Omental fat pad (tissue), 4 donors: ENCODE measurements around the gene TRIM72. TPM values are rescaled to one million over a fixed set of nuclear protein-coding genes. Genes with fewer than 3 reads are reported as not detected.
"Not testable (repeated sequence)": the region's sequence is repeated elsewhere in the genome, so short reads cannot be mapped to it uniquely, and the experiment has no call there.

Experiments
- ATAC-seq: fragments of 150-250 bp; one replicate; pipeline ENCODE4 v1.9.1; 2016; ENCODE audit warnings: mild to moderate bottlenecking, moderate library complexity; ENCODE audit not compliant: low FRiP score
- DNase-seq: peaks from one replicate; pipeline ENCODE4 v3.0.0-alpha.2; 2019; ENCODE audit warnings: low spot score
- total RNA-seq, 4 donors: library from RNA; depleted of rRNA; stranded (reverse); fragments of >200 nt; gene quantifications; one replicate each; pipeline ENCODE4 v1.1.0, GENCODE V29; 2016
- TF ChIP-seq, protein P1 (sequence below), 3 donors: fragments of 450-650 bp; IDR thresholded peaks; one replicate each; pipeline ENCODE4 v1.5.1; 2016 to 2017; ENCODE audit warnings: antibody characterized with exemption in 3 of 3, mild to moderate bottlenecking in 3 of 3, moderate library complexity in 2 of 3

TRIM72 gene
- total RNA-seq, 4 donors from 2014 or later: 0.28 TPM; not detected in 3

DNA sequence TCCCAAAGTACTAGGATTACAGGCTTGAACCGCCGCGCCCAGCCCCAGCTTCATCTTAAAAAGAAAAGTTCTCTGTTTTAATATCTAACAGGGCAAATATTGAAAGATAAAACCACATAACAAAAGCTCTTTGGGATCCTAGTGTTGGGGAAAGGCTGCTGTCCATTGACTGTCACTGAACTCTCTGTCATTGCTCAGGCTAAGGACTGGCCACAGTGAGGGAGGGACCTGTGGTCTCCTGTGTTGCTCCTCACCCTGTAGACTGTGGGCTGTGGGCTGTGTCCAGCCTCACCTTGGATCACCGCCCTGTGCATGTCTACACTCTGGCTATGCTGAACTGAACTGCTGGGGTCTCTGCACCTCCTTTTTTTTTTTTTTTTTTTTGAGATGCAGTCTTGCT, 14.3 kb downstream of the TRIM72 start:
- TF ChIP-seq, protein P1, sequence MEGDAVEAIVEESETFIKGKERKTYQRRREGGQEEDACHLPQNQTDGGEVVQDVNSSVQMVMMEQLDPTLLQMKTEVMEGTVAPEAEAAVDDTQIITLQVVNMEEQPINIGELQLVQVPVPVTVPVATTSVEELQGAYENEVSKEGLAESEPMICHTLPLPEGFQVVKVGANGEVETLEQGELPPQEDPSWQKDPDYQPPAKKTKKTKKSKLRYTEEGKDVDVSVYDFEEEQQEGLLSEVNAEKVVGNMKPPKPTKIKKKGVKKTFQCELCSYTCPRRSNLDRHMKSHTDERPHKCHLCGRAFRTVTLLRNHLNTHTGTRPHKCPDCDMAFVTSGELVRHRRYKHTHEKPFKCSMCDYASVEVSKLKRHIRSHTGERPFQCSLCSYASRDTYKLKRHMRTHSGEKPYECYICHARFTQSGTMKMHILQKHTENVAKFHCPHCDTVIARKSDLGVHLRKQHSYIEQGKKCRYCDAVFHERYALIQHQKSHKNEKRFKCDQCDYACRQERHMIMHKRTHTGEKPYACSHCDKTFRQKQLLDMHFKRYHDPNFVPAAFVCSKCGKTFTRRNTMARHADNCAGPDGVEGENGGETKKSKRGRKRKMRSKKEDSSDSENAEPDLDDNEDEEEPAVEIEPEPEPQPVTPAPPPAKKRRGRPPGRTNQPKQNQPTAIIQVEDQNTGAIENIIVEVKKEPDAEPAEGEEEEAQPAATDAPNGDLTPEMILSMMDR (IDR thresholded peaks at IDR 0.05): no peak
- ATAC-seq: no peak
- no peak for DNase-seq

DNA sequence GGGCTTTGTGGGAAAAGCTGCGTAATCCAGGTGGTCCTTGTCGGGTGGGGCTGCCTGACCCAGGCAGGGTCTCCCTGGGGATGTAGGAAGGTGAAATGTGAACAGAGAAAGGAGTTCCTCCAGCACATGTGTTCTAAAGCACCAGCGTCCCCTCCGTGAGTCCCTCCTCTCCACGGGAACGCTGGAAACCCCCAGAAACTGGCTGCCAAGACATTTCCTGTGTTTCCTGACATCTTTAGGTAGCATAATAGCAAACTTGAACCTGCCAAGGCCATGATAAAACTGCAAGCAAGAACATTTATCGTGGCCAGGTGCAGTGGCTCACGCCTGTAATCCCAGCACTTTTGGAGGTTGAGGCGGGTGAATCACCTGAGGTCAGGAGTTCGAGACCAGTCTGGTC, 15.6 kb downstream of the TRIM72 start:
- no peak for DNase-seq
- TF ChIP-seq, protein P1 (IDR thresholded peaks at IDR 0.05): no peak

DNA sequence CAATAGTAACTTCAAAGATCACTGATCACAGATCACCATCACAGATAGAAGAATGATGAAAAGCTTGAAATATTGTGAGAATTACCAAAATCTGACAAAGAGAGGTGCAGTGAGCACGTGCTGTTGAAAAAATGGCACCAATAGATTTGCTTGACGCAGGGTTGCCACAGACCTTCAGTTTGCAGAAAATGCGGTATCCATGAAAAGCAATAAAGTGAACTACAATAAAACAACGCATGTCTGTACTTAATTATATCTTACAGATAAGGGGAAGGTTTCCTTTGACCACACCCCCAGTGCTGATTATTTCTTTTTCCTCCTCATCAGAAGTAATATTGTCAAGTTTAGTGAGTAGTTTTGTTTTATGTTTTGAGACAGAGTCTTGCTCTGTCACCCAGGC, 24.1 kb downstream of the TRIM72 start:
- no peak for DNase-seq
- no peak for ATAC-seq
- TF ChIP-seq, protein P1 (IDR thresholded peaks at IDR 0.05): no peak

More for the DNA sequence above, 15.6 kb downstream of the TRIM72 start:
- ATAC-seq: no peak

DNA sequence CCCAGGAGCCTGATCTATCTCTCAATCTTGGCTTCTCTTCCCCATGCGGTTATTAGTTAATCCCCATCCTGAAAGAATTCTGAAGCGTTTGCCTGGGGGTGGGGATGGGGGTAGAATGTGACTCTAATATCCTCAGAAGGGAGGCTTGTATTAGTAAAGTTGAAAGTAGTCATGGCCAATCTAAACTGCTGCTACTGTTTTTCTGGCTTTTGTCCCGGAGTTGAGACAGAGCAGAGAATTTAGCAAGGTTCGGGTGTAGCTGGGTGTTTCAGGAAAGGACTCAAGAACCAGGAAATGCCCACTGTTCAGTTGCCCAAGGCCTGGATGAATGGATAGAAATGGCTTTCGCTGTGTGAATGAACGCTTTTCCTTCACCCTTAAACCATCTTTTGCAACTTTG, 28.3 kb downstream of the TRIM72 start:
- TF ChIP-seq, protein P1 (IDR thresholded peaks at IDR 0.05): no peak
- ATAC-seq (no peak), DNase-seq (no peak)

DNA sequence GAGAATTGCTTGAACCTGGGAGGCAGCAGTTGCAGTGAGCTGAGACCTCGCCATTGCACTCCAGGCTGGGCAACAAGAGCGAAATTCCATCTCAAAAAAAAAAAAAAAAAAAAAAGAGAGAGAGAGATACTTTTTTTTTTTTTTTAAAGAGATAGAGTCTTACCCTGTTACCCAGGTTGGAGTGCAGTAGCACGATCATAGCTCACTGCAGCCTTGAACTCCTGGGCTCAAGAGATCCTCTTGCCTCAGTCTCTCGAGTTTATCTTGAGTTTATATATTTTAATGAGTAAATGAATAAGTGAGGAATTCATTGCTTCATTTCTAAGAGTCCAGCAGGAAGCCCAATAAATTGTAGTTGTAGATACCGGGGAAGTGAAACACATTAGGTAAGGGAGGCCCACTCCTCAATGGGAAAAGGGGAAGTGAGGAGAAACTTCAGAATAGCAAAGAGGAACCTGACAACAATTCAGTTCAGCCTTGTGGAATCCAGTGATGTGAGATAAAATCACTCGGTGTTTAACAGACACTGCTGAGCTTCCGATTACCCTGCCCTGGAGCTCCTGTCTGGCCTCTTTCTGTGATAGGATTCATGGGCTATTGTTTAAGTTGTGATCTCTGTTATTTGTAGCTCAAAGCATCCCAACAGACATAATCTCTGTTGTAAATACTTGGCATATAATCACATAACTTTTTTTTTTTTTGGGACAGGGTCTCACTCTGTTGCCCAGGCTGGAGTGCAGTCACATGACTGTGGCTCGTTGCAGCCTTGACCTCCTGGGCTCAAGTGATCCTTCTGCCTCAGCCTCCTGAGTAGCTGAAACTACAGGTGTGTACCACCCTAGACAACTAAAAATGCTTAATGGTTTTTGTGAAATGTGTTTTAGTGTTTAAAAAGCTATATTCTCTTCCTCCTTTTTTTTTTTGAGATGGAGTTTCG, 30.1 kb downstream of the TRIM72 start:
- no peak for DNase-seq
- TF ChIP-seq, protein P1 (IDR thresholded peaks at IDR 0.05): no peak
- ATAC-seq: no peak

DNA sequence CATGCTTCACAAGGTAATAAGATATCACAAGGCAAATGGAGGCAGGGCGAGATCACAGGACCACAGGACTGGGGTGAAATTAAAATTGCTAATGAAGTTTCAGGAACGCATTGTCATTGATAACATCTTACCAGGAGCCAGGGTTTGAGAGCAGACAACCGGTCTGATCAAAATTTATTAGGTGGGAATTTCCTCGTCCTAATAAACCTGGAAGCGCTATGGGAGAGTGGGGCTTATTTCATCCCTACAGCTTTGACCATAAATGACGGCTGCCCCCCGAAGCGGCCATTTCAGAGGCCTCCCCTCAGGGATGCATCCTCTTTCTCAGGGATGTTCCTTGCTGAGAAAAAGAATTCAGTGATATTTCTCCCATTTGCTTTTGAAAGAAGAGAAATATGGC, 31.7 kb downstream of the TRIM72 start:
- ATAC-seq, DNase-seq: not testable (repeated sequence)

DNA sequence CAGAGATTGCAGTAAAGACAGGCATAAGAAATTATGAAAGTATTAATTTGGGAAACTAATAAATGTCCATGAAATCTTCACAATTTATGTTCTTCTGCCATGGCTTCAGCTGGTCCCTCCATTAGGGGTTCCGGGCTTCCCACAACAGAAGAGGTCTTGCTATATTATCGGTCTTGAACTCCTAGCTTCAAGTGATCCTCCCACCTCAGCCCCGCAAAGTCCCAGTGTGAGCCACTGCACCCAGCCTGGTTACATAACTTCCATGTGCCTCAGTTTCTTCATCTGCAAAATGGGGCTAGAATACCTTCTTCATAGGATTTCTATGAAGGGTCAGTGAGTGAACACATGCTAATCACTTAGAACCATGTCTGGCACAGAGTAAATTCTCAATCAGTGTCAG, 32.4 kb downstream of the TRIM72 start:
- ATAC-seq (no peak), DNase-seq (no peak)
- TF ChIP-seq, protein P1 (IDR thresholded peaks at IDR 0.05): no peak
